Right kidney (tissue), 1 donor: ENCODE results near the gene CRIM1.

Experiments
- DNase-seq: peaks from one replicate; pipeline ENCODE4 v3.0.0-alpha.2; 2016

Gene CRIM1

GRCh38 chr2:36582951-36583350 is 227.4 kb downstream of the CRIM1 start:
- no peak for DNase-seq

DNA sequence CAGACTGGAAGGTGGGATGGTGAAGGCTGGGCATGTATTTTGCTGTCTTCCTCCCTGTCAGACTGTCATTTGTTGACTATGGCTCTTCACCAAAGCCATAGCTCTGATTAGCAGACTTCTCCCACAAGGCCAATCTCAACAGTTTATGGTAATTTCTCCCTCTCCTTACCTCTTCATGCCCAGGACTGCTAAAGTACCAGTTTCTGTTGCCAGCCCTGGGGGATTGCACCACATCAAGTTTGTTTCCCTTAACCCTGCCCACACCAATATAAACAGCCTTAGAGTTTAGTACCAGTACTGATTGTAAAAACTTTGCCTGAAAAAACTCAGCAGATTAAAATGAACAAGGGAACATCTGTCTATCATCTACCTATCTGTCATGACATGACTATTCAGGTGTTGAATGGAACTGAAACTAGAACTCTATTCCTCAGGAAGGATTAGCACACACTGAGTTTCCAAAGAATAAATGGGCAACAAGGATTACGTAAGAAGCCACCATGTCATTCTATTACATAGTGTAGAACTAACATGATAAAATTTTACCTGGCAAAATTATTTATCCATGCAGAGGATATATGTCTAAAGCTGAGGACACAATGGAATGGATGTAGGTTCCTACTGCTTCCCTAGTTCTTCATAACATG is 228.7 kb downstream of the CRIM1 start:
- no peak for DNase-seq

- DNase-seq: no peak
These were observed 231.1 kb downstream of the CRIM1 start for GRCh38 chr2:36586672-36587071.

DNA sequence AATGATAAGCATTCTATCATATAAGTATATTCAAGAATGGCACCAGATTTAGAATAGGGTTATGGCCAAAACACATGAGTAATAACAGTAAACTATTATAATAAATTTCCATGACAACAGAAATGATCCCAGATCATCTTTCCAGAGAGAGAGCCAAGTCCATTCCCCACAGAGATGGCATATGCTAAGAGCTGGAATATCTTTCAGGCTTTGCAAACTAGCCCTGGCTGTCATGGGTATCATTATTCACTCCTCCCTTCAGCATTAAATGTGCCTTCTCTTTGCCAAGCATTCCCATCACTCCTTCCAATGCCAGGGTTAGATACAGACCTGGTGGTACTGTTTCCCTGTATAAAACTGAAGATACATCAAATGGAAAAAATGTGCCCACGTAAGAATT is 231.5 kb downstream of the CRIM1 start:
- no peak for DNase-seq

GRCh38 chr2:36587556-36587955 is 232.0 kb downstream of the CRIM1 start:
- no peak for DNase-seq

DNA sequence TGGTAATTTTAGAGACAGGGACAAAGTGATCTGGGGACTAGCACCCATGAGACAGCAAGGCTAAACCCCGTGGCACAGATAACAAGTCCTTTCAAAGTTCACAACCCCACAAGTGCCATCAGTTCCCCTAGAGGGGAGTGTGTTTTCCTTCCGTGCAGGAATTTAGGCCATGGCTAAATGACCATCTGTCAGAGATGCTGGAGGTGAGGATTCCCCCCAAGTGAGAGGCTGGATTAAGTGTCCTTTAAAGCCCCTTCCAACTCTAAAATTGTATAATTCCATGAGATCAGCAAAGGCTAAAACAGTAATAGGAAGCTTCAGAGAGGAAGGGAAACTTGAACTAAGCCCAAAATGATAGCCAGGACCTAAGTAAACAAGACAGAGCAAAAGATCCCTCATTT is 233.7 kb downstream of the CRIM1 start:
- no peak for DNase-seq

- DNase-seq: no peak
These were observed 239.3 kb downstream of the CRIM1 start for GRCh38 chr2:36594849-36595248.

- no peak for DNase-seq
These were observed 240.8 kb downstream of the CRIM1 start for GRCh38 chr2:36596397-36596796.

DNA sequence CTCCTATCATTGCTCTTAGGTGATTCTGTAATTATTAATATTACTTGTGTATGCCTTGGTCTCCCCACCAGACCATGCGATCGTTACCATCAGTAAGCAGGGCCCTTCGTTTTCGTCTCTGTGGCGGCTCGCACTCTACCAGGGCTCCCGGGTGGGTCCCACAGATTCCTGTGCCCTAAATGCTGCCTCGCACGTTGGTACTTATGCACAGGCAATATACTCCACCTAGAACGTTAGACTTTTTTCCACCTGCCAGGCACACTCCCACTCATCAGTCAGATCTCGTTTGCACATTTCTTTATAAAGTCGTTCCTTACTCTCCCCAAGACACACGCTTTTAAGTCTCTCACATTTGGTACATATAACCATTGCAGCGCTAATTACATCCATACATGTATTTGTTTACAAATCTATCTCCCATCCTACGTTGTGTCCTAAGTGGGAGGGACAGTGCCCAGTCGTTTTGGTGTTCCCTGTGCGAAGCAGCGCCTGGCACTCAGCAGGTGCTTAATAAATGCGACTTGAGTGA is 241.5 kb downstream of the CRIM1 start:
- no peak for DNase-seq

GRCh38 chr2:36597532-36598377 is 242.2 kb downstream of the CRIM1 start, which contains the start of gene FEZ2:
TSS of gene FEZ2 (minus strand) at chr2:36598168. CDS start at chr2:36598142, 26 bp downstream.
- peak; percentile 82 for DNase-seq
